T47D (cell line): ENCODE data around the gene ZDHHC14.

Experiments
- DNase-seq, 2 experiments: peaks; one replicate each; pipeline versions ENCODE4 v3.0.0 to v3.0.0-alpha.2; 2011 to 2012; ENCODE audit warnings: low read depth in 1 of 2, low spot score in 1 of 2
- JUND ChIP-seq: IDR thresholded peaks from 2 replicates; pipeline ENCODE4 v1.6.1; 2012; ENCODE audit warnings: low read depth
- in situ Hi-C: cut with HindIII; loops from 2 replicates; pipeline ENCODE4 v1.10.0; 2016; ENCODE audit warnings: low sequenced_read_pairs, low pct_unique_long_range_greater_than_20kb

The ZDHHC14 gene

DNA sequence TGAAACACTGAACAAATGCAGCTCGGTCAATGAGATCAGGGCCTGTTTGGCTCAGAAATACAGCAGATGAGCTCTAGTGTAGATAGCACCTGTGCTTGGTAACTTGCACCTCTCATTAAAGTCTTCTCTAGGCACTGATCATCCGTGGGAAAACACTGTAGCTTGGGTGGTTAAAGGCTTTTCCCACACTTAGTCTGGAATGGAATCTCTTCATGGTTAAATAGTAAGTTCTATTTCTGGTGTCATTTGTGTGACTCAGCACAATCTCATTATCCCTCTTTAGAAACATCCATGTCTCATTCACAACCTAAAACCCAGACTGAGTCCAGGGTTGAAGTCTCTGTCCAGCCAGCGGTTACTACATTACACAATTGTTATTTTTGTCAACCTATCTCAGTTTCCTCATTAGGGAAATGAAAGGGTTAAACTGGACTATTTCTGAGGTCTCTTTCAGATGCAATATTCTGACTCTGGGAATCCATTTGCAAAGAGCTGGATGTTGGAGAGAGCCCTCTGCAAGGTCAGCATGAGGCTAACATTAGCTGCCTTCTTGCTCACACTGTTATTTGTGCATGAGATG, 125.0 kb downstream of the ZDHHC14 start:
- in situ Hi-C loops, result no loop called here
- TF ChIP-seq JUND, result no peak
- no peak for DNase-seq

DNA sequence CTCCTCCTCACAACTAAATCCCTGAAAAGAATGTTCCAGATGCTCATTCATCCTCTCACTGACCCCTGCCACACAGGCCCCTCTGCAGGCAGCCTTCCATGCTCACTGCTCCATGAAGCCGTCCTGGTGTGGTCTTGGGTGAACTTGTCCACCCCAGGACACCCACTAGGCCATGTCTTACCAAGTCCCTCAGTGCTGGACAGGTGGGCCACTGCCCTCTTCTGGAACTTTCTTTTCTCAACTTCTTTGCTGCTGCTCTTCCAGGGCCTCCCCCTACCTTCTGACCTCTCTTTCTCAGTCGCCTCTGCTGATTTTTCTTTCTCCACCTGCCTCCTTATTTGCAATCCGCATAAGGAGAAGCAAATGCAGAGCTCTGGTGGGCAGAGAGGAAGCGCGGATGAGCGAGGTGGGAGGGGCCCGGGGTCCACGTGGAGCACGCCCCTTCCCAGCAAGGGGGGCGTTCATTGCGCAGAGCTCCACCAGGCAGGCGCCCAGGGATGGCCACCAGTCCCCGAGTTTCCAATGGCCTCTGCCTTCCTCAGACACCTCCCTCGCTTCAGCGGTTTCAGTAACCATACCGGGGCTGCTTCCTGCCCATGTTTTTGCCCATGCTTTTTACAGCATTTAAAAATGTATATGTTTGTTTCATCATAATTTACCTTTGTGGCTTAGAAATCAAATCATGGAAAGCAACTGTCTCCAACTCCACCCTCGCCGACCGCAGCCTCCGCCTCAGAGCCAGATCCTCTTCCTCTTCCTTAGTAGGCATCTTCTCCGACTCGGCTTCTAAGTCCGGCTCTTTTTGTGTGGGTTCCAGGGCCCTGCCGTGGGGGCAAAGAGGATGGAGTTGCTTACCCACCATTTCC, 129.6 kb downstream of the ZDHHC14 start:
- in situ Hi-C loops, result no loop called here
- no peak for TF ChIP-seq JUND
- DNase-seq, result no peak

DNA sequence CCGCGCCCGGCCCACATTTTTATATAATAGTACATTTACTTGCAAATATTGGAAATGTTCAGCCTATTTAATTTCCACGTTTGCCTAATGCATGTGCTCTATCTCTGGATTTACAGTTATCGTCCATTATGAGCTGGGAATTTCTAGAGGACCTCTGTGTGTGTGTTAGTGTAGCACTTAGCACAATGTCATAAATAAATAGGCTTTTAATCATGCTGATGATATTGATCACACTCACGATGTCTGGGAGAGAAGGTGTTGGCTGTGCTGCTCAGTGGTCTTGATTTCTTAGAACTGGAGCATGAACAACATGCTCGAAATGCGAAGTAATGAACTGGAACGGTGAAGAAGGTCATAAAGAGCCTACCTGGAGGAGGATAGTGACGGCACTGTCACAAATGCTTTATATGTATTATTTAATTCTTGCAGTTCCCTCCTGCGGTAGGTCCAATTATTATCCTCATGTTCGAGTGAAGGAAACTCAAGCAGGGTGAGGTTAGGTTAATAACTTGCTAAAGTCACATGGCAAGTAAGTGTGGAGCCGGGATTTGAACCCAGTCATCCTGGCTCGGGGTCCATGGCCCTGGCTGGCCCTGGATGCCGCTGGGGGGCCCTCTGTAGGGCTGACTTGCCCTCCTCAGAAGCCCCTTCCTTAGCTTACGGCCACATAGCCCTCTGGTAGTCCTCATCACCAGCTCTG, 130.8 kb downstream of the ZDHHC14 start:
- in situ Hi-C loops, result no loop called here
- no peak for DNase-seq
- TF ChIP-seq JUND, result no peak

DNA sequence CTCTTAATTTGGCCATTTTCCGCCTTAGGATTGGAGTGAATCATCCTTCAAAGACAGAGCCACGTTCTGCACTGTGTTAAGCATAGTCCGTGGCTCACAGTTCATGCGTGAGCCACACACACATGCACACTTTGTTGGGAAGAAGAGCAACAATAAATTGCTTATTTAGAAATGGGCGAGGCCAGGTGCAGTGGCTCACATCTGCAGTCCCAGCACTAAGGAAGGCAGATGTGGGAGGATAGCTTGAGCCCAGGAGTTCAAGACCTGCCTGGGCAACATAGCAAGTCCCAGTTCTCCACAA, 131.3 kb downstream of the ZDHHC14 start:
- no peak for DNase-seq
- no peak for TF ChIP-seq JUND
- in situ Hi-C loops, result no loop called here

DNA sequence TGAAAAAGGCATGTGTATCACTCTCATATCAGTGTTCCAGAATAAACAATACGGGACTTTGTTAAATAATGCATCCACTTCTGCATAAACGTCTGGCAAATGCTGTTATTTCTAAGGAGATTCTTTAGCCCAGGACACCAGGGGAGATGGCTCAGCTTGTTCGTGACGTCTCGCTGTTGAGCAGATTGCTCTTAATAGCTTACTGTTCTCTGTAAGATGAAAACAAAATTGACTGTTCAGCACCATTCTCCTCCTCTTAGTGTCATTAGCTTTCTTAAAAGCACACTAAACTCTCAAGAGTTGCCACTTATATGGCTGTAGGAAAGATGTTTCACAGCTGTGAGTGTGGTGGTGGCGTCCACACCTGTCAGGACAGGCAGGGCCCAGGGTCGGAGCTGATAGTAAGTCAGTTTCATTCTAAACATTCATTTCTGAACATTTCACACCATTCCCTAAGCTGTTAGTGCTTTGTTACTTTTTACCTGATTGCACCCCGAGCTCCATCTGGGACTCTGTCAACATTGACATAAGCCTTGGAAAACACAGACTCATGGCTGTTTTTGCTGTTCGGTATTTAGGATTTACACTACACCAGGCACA, 132.1 kb downstream of the ZDHHC14 start:
- no peak for DNase-seq

DNA sequence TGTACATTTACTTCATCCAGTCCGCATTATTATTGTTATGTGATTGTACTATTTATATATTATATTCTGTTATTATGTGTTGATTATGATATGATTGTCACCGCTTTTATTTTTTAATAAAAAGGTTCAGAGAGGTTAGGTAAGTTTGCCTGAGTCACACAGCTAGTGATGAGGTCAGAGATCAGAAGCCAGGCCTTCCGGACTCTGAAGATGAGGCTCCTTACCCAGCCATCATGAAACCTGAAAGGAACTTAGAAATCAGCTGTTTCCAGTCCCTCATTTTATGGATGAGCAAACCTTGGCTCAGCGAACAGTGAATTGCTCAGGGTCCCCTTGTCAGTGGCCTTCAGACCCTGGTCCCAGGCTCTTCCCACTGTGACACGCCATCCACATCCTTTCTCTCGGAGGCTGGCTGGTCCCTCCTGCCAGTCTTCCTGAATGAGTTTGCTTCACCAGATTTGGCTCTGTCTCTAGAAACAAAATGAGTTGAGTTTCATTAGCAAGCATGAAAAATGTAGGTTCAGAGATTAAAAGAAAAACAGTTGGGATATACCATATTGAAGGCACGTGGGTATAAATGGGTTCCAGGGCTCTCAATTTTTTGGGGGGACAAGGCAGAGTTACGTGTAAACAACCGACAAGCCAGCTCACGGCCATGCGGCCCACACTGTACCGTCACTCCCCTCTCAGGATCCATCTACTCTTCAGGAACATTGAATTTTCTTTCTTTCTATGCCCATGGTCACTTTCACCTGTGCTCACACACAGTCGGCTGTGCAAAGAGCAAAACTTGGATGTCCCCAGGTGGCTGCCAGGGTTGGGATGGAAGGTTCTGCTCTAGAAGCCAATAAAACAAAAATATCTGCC, 132.9 kb downstream of the ZDHHC14 start:
- in situ Hi-C loops, result no loop called here
- no peak for DNase-seq
- TF ChIP-seq JUND, result no peak

More for the DNA sequence above, 132.1 kb downstream of the ZDHHC14 start:
- TF ChIP-seq JUND, result no peak
- in situ Hi-C loops, result no loop called here

DNA sequence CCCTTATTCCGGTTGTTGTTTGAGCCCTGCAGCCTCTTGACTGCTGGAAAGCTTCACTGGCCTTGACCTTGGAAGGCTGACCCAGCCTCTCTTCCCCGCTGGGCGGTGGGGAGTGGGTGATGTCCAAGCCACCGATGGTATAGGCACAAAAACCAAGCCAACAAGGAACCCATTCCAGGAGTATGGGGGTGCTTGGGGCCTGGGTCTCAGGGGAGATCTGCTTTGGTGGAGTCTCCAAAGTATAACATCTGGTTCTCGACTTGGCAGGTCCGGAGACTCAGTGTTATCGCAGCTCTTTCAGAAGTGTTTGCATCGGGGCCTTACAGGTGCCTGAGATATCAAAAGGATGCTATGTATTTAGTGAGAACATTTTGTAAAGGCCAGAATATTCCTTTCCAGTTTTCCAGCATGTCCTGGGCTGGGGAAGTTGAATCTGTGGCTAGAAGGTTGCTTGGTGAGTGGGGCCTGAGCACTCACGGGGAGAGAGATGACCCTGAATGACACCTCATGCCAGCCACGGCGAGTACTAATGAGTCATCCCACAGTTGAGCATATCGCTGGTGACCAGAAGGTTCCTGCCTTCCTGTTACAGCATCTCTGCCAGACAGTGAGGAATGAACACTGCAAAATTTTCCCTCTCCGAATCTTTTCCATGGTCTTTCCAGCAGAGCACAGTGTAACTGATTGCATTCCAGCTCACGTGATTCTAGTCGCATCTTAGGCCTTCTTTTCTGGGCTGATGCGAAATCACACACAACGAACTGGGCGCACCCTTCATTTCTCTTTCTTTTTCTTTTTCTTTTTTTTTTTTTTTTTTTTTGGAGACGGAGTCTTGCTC, 133.9 kb downstream of the ZDHHC14 start:
- no peak for TF ChIP-seq JUND
- DNase-seq, result no peak
- in situ Hi-C loops, result no loop called here

DNA sequence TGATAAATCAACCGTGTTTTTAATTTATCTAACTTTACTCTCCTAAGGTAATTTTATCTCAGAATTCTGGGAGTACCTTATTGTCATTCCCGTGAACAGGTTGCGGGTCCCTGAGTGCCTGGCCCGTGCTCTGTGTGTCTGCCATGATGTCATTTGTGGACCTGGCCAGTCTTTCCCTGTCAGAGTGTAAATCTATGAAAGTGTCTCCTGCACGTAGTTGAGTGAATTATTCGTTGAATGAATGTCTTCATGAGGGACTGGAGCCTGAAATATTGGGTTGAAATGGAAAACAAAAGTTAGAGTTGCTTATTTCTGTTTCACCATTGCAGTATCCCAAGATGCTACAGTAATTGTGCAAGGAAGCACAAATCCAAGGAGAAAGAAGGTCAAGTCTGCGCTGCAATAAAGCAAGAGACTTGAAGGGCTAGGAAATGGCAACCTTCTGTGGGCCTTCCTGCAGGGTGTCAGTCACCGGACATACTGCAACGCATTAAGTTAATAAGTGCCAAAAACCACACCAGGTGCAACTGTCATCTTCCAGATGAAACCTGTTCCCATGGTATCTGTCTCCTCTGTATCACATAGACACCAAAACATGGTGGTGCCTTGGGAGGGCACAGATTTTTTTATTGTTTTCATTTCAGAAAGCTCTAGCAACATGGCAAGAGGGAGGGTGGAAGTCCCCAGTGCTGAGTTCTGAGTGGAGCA, 135.5 kb downstream of the ZDHHC14 start:
- no peak for DNase-seq
- in situ Hi-C loops, result no loop called here
- no peak for TF ChIP-seq JUND

DNA sequence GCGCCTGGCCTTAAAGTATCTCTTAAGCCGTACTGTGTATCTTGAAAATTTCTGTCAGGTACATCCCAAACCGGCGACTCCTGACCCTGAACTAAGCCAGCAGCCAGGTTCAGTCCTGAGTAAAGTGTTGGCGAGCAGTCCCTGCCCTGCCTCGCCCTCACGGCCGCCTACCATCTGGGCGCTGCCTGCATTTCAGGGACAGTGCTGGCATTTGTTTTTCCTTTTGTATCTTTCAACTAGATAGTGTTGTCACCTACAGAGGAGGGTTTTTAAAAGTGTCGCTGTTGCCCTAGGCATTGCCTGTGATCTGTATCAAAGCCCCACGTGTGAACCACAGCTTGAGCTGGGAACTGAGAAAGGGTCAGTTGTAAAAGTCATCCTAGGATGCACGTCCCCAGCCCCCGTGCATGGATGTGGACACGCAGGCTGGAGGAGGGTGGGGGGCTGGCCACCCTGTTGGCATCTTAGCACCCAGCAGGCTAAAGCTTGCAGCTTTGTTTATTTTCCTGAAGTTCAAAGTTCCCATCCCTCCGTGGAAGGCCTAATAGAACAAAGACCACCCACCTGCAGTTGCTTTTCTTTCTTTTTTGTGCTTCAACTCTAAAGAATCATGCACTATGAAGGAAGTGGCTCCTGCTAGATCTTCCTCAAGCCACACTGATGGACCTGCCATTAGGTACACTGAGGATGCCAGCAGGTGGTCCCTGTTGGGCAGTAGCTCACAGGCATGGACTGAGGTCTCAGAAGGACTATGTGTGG, 136.8 kb downstream of the ZDHHC14 start:
- in situ Hi-C loops, result no loop called here
- no peak for DNase-seq
- TF ChIP-seq JUND, result no peak

DNA sequence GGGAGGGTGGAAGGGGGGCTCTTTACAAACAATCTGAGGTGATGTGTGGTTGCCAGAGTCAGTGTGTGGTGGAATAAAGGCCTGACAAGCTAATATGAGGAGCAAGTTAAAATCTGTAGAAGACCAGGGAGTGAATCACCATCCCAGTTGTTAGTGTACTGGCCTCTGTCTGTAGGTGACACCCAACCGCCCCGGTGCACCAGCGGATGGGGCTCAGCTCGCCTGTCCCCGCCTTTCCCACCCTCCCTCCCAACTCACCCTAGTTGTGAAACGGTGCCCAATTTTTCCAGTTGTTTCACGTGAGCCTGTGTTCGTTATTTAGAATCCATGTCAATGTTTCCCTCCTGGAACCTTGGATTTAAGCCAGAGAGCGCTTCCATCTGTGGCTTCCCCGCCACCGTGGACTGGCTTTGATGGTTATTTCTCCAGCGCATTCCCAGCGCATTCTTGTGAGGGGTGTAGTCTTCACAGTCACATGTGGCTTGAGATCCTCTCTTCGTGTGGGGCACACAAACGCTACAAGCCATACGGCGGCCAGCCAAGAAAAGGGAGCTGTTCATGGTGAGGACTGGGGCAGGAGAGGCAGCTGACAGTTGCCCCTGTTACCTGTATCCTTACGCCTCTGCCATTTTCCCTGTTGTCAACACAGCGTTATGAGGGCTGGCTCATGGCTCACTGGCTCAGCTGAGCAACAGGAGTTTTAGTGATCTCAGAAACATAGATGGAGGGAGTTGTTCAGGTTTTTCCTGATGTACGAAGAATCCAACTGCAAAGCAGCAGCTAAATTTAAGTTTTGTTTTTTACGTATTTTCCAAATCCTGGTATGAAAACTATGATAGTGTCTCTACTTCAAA, 137.6 kb downstream of the ZDHHC14 start:
- DNase-seq, result no peak
- in situ Hi-C loops, result no loop called here
- TF ChIP-seq JUND, result no peak
